Stimulated activated CD8-positive, alpha-beta memory T cell treated with anti-CD3 and anti-CD28 coated beads, Interleukin-12 subunit alpha, Interleukin-12 subunit beta, amount 100 ng/mL, for 1 hour (primary cell): ENCODE results near the gene CIAPIN1.
"Not testable (repeated sequence)": the region's sequence is repeated elsewhere in the genome, so short reads cannot be mapped to it uniquely, and the experiment has no call there.

Experiments used
- DNase-seq: peaks from one replicate; pipeline ENCODE4 v3.0.0-alpha.2; 2020; ENCODE audit warnings: low read depth

Gene CIAPIN1

DNA sequence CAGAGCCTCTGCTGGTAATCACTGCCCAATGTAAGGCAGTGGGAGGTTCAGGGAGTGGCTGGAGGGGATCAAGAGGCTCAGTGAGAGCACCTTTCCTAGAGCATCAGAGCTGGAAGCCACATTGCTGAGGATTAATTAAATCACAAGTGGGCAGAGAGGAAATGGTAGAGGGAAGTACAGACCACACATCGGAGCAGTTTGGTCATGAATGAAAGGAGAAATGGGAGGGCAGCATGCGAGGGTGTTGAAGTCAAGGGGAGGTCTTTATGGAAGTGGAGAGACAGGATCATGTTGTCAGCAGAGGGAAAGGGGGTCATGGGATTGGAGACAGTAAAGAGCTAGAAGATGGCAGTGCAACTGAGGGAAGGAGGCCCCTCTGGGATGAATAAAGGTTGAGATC is 40.3 kb downstream of the CIAPIN1 start:
- DNase-seq, result no peak

DNA sequence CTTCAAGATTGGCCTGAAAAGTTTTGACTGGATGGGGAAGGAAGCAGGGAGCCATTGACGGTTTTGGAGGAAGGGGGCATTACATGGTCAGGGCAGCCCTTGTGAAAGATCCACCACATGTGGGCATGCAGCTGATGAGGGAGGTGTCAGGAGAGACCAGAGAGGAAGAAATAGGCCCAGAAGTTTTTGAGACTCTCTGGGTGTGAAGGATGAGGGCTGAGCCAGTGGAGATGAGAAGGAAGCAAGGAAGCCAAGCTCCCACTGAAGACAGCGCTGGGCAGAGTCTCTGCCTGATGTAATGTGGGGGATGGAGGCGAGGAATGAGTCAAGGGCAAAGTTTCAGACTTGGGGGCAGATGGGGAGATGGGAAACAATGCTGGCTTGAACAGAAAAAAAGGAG is 42.1 kb downstream of the CIAPIN1 start:
- no peak for DNase-seq

DNA sequence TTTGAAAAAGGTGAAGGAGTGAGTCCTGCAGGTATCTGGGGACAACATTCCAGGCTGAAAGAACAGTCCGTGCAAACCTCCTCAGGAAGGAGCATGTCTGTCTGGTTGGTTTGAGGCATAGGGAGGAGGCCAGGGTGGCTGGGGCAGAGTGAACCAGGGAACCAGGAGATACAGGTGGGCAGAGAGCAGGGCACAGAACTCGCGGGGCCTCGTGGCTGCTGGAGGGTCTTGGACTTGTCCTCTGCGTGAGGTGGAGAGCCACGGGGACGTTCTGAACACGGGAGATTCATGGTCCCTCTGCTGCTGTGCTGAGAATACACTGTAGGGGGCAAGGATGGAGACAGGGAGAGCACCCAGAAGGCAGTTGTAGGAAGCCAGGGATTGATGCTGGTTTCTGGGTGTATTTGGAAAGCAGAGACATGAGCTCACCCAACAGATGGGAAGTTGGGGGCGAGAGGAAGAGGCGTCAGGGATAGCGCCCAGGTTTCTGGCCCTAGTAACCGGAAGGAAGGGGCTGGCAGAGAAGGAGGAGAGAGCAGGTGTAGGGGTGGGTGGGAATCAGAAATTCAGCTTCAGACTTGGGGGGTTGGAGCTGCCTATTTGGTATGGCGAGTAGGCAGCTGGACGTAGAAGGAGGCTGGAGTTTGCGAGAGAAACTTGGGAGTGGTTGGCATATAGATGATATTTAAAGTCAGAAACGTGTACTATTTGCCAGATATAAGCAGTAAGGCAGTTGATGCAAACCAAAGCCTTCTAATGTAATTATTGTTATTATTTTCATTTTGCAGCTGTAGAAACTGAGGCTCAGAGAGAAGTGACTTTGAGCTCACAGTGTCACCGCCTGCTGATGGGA is 43.0 kb downstream of the CIAPIN1 start, which contains the start of gene CCL17:
TSS of gene CCL17 (plus strand) at position 803 of the 853 bp plus-strand sequence. CDS start 9,166 bp downstream, outside the sequence.
- no peak for DNase-seq

DNA sequence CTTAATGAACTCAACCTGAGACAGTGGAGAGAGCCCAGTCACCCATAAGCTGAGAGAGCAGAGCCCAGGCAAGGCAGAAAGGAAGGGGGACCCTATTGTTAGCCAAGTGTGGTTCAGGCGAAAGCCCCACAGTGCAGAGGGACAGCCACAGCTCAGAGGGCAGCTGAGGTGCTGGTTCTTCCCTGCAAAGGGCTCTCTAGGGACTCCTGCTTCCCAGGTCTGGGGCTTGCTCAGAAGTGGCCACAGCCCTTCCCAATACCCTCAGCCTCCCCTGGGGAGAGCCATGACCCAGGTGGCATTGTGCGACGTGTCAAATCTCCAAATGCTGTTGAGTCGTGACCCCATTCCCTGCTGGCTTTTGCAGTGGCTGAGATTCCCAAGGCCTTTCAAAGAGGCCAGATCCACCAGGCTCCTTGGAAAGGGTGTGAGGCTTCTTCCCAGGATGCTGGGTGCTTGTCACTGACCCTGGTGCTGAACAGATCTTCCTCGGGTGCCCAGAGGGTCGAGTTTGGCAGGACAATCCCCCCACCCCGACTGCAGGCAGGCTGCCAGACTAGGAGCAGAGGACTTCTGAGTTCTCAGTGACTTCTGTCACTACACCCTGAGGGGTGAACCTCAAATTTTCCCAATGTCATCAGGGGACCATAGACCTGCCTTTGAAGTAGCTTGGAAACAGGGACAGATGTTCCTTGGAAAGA is 45.1 kb downstream of the CIAPIN1 start:
- no peak for DNase-seq

DNA sequence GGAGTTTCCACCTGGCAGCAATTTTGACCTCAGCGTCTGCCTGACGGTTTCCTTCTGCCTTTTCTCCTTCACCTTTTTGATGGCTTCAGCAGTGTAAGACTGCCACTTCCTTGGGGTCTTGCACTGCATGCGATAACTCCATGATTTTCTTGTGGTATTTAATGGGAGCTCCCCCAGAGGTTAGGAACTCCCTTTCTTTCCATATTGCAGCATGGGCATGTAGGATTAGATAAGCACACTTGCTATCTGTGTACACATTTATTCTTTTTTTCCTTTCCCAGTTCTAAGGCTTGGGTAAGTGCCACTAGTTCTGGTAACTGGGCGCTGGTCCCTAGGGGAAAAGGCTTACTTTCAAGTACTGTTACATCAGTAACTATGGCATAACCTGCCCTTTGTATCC is 49.7 kb downstream of the CIAPIN1 start:
- DNase-seq, result not testable (repeated sequence)

DNA sequence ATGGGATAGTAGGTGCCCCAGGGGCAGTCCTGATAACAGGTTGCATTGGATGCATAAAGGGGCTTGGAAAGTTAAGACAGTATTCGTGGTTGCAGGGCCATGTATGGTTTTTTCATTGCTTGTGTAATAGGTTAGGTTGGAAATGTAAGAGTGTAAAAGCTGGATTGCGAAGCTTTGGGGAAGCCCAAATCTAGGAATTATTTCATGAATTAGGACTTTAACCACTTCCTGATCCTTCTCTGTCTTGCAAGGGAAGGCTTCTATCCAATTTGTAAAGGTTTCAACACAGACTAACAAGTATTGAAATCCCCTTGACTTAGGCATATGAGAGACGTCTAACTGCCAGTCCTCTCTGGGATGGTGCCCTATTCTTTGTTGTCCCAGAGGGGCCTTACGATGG is 50.4 kb downstream of the CIAPIN1 start:
- DNase-seq, result no peak

DNA sequence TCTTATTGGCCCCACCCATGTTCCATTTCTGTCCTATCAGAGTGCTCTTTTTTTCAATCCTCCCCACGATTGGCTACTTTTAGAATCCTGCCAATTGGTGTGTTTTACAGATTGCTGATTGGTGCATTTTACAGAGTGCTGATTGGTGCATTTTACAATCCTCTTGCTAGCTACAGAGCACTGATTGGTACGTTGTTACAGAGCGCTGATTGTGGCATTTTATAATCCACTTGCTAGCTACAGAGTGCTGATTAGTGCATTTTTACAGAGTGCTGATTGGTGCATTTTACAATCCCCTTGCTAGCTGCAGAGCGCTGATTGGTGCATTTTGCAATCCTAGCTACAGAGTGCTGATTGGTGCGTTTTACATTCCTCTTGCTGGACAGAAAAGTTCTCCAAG is 52.2 kb downstream of the CIAPIN1 start:
- no peak for DNase-seq

DNA sequence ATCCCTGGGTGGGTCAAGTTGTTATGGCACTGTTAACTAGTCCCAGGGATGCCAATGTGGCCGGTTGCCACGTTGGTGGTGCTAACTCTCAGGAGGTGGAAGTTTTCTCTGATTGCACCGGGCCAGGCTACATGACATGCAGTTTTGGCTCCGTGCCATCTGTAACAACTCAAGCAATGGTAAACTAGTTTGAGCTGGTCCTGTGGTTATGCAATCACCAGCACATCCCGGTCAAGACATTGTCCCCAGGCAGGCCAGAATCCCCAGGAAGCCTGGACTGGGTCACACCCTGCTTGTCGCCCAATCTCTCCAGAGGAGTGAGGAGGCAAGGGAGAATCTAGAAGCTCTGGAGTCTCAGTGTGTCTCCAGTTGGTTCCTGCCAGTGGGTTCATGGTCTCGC is 52.7 kb downstream of the CIAPIN1 start:
- no peak for DNase-seq

DNA sequence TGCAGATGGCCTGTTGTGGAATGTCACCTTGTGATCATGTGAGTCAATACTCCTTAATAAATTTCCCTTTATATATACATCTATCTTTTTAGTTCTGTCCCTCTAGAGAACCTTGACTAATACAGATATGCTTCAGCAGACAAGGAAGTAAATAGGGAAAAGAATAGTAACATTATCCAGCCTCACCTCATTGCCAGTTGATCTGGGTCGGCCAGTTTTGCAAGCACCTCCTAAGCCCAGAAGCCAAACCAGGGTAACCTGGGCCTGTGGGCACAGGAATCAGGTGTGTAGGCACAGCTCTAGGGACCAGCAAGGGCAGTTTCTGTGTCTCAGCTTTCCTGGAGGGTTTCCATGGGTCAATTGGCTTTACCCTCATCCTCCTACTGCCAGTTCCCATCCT is 54.5 kb downstream of the CIAPIN1 start:
- no peak for DNase-seq

DNA sequence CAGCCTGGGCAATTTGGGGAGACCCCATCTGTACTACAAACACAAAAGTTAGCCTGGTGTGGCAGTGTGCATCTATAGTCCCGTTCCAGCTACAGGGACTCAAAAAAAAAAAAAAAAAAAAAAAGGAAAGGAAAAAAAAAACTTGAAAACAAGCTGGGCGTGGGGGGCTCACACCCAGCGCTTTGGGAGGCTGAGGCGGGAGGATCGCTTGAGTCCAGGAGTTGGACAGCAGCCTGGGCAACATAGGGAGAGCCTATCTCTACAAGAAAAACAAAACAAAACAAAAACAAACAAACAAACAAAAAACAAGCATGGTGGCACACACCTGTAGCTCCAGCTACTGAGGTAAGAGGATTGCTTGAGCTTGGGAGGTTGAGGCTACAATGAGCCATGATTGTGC is 55.5 kb downstream of the CIAPIN1 start:
- no peak for DNase-seq

DNA sequence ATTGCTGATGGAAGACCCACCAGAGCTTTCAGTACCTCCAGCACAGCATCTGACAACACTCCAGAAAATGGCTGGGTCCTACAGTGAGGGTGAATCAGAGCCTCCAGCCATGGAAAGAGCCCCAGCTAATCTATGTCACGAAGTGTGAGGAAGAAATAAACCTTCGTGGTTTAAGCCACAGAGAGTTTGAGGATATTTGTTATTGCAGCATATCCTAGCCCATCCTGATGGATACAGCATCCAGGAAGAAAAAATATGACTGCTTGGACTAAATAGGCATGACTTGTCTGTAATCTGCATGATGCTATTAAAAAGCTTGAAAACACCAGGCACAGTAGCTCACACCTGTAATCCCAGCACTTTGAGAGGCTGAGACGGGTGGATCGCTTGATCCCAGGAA is 55.9 kb downstream of the CIAPIN1 start:
- no peak for DNase-seq

DNA sequence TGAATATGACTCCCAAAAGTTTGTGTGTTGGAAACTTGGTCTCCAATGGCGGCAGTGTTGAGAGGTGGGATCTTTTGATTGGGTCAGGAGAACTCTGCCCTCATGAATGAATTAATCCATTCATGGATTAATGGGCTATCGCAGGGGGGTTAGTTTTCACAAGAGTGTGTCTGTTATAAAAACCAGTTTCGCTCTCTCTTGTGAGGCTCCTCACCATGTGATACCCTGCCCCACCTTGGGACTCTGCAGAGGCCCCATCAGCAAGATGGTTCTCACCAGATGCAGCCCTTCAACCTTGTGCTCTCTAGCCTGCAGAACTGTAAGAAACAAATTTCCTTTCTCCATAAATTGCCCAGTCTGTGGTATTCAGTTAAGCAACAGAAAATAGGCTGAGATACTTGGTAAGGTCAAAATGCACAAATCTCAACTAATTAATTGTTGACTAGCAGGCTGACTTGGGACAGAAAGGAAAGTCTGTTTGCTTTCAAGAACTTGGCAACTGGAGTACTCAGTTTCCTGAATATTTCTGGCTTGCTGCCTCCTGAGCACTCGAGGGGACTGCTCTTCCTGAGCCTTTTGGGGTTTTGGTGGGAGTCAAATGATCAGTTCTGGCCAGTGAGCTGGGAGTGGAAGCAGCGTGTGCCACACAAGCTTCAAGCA is 56.4 kb downstream of the CIAPIN1 start:
- DNase-seq, result no peak

DNA sequence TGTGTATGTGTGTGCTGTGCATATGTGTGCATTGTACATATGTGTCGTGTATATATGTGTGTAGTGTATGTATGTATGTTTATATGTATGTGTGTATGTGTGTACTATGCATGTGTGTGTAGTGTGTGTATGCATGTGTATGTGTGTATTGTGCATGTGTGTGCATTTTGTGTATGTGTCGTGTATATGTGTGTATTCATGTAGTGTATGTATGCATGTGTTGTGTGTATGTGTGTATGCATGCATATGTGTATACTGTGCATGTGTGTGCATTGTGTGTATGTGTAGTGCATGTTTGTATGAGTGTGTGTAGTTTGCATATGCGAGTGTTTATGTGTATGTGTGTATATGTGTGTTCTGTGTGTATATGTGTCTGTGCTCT is 58.1 kb downstream of the CIAPIN1 start:
- no peak for DNase-seq

DNA sequence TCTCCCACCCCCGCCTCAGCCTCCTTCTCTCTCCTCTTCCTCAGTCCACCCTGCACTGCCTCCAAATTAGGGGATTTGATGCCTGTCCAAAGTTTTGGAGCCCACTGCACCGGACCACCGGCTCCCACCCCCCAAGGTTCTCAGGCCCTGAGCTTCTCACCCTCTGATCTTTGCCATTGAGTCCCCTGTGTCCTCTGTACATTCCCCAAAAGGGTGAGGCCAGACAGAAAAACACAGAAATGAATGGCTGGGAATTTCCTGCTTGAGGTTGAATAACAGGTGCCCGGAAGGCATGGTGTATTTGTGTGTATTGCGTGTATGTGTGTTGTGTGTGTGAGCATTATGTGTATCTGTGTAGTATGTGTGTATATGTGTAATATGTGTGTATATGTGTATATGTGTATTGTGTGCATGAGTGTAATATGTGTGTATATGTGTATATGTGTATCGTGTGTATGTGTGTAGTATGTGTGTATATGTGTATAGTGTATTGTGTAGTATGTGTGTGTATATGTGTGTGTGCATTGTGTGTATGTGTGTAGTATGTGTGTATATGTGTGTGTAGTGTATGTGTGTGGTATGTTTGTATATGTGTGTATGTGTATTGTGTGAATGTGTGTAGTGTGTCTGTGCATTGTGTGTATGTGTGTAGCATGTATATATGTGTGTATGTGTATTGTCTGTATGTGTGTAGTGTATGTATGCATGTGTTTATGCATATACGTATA is 58.7 kb downstream of the CIAPIN1 start:
- DNase-seq, result no peak

DNA sequence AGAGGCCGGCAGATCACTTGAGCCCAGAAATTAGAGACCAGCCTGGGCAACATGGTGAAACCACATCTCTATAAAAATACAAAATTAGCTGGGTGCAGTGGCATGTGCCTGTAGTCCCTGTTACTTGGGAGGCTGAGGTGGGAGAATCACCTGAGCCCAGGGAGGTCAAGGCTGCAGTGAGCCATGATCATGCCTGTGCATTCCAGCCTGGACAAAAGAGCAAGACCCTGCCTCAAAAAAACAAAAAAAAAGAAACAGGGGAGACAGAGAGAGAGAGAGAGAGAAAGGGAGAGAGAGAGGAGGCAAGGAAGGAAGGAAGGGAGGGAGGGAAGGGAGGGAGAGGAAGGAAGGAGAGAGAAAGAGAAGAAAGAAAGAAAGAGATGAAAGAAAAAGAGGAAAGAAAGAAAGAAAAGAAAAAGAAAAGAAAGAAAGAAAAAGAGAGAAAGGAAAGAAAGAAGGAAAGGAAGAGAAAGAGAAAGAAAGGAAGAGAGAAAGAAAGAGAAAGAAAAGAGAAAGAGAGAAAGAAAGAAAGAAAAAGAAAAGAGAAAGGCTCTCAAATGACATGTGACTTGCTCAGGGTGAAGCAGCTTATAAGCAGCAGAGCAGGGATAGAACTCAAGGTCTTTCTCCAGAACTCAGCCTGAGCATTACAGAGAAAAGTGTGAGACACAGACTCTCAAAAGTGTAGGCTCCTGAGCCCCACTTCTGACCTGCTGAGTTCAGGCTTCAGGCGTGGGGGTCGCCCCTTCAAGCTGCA is 59.4 kb downstream of the CIAPIN1 start:
- no peak for DNase-seq

DNA sequence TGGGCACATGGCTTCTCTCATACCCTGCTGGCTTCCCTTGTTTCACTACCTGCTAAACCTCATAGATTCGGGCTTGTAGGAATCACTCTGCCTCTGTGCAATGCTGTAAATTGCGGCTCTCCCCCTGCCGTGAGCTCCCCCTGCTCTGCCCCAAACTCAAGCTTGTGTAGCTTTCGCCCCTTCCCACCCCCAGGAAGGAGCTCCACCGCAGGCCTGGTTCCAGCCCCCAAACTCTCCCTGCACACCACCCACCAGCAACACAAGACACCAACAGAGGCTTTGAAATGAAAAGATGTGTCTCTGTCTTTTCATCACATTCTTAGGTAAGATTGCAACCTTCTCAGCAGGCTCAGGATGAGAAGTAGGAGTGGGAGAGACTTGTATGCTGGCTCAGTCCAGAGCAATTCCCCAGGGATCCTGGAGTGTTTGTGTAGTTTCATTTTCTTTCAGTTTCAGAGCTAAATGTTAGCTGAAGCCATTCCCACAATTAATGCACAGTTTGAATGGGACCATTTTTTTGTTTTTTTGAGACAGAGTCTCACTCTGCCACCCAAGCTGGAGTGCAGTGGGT is 60.7 kb downstream of the CIAPIN1 start:
- DNase-seq, result no peak

DNA sequence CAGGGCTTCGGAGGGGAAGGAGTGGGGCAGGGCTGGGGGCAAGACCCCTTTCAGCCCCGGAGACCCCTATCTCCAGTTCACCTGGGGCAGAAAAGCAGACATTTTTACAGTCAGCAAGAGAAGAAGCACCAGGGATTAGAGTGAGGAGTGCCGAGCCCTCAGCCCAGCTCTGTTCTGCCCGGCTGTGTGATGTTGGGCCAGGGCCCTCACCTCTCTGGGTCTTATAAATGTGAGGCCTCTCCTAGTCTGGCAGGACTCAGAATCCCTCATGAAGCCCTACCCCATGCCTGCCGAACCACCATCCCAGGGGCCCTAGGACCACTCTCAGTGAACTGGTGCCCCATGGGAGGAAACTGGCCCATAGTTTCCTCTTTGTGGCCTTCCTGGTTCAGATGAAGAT is 62.1 kb downstream of the CIAPIN1 start:
- no peak for DNase-seq

DNA sequence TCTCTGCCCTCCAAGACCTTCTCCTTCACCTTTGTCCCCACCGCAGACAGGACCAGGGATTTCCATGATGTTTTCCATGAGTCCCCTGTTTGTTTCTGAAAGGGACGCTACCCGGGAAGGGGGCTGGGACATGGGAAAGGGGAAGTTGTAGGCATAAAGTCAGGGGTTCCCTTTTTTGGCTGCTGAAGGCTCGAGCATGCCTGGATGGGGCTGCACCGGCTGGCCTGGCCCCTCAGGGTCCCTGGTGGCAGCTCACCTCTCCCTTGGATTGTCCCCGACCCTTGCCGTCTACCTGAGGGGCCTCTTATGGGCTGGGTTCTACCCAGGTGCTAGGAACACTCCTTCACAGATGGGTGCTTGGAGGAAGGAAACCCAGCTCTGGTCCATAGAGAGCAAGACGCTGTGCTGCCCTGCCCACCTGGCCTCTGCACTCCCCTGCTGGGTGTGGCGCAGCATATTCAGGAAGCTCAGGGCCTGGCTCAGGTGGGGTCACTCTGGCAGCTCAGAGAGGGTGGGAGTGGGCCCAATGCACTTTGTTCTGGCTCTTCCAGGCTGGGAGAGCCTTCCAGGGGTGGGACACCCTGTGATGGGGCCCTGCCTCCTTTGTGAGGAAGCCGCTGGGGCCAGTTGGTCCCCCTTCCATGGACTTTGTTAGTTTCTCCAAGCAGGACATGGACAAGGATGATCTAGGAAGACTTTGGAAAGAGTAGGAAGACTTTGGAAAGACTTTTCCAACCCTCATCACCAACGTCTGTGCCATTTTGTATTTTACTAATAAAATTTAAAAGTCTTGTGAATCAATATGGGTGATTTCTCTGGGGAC is 62.7 kb downstream of the CIAPIN1 start:
- no peak for DNase-seq

DNA sequence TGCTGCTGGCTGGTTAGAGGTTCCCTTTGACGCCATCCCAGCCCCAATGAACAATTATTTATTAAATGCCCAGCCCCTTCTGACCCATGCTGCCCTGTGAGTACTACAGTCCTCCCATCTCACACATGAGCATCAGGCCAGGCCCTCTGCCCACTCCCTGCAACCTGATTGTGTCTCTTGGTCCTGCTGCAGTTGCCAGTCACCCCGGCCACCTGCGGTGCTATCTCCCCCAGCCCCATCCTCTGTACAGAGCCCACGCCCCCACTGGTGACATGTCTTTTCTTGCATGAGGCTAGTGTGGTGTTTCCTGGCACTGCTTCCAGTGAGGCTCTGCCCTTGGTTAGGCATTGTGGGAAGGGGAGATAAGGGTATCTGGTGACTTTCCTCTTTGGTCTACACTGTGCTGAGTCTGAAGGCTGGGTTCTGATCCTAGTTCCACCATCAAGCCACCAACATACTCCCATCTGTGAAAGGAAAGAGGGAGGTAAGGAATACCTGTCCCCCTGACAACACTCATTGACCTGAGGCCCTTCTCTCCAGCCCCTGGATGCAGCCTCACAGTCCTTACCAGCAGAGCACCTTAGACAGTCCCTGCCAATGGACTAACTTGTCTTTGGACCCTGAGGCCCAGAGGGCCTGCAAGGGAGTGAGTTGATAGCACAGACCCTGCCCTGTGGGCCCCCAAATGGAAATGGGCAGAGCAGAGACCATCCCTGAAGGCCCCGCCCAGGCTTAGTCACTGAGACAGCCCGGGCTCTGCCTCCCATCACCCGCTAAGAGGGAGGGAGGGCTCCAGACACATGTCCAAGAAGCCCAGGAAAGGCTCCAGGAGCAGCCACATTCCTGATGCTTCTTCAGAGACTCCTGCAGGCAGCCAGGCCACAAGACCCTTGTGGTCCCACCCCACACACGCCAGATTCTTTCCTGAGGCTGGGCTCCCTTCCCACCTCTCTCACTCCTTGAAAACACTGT is 63.6 kb downstream of the CIAPIN1 start:
- no peak for DNase-seq
